Mesendoderm (in vitro differentiated cells): ENCODE data around the gene SMARCD1.
"Not testable (repeated sequence)": the region's sequence is repeated elsewhere in the genome, so short reads cannot be mapped to it uniquely, and the experiment has no call there.

Source experiments
- DNase-seq: peaks from one replicate; pipeline ENCODE4 v3.0.0; 2013
- H2AK5ac ChIP-seq: 2 replicates; pipeline ENCODE4 v1.6.1; 2013; ENCODE audit warnings: low read length, inconsistent platforms
- H2BK120ac ChIP-seq: 2 replicates; pipeline ENCODE4 v1.6.1; 2013; ENCODE audit warnings: low read depth, mild to moderate bottlenecking, low read length, moderate library complexity, mixed read lengths
- H2BK15ac ChIP-seq: replicated peaks from 2 replicates; pipeline ENCODE4 v1.6.1; 2013; ENCODE audit warnings: low read depth, mild to moderate bottlenecking, moderate library complexity
- H2BK5ac ChIP-seq: 2 replicates; pipeline ENCODE4 v1.6.1; 2013; ENCODE audit warnings: low read length, inconsistent platforms
- H3K18ac ChIP-seq: 2 replicates; pipeline ENCODE4 v1.6.1; 2013; ENCODE audit warnings: mild to moderate bottlenecking, low read length, mixed read lengths
- H3K23ac ChIP-seq: one replicate; pipeline ENCODE4 v1.6.1; 2013; ENCODE audit warnings: low read length
- H3K27ac ChIP-seq: 2 replicates; pipeline ENCODE4 v1.5.1; 2013; ENCODE audit warnings: low read depth, mild to moderate bottlenecking, inconsistent platforms, low read length, moderate library complexity
- H3K27me3 ChIP-seq: 2 replicates; pipeline ENCODE4 v1.6.1; 2013; ENCODE audit warnings: low read length, control low read depth, mild to moderate bottlenecking, inconsistent platforms; ENCODE audit not compliant: insufficient read depth, poor library complexity
- H3K36me3 ChIP-seq: 2 replicates; pipeline ENCODE4 v1.6.1; 2013; ENCODE audit warnings: low read length, inconsistent platforms; ENCODE audit not compliant: control insufficient read depth, insufficient read depth
- H3K4ac ChIP-seq: one replicate; pipeline ENCODE4 v1.6.1; 2013; ENCODE audit warnings: low read depth, mild to moderate bottlenecking, low read length, moderate library complexity
- H3K4me1 ChIP-seq: 2 replicates; pipeline ENCODE4 v1.6.1; 2013; ENCODE audit warnings: low read depth, low read length, inconsistent platforms; ENCODE audit not compliant: control insufficient read depth
- H3K4me2 ChIP-seq: 2 replicates; pipeline ENCODE4 v1.6.1; 2013; ENCODE audit warnings: low read length
- H3K4me3 ChIP-seq: 2 replicates; pipeline ENCODE4 v1.5.1; 2013; ENCODE audit warnings: mild to moderate bottlenecking, low read length
- H3K56ac ChIP-seq: one replicate; pipeline ENCODE4 v1.6.1; 2013; ENCODE audit warnings: low read length
- H3K79me1 ChIP-seq: 2 replicates; pipeline ENCODE4 v1.6.1; 2013; ENCODE audit warnings: low read length, inconsistent platforms
- H3K79me2 ChIP-seq: 2 replicates; pipeline ENCODE4 v1.6.1; 2013; ENCODE audit warnings: mild to moderate bottlenecking, low read length; ENCODE audit not compliant: control insufficient read depth, insufficient read depth
- H3K9ac ChIP-seq: 2 replicates; pipeline ENCODE4 v1.6.1; 2013; ENCODE audit warnings: low read length, inconsistent platforms
- H4K5ac ChIP-seq: one replicate; pipeline ENCODE4 v1.6.1; 2013; ENCODE audit warnings: low read length
- H4K8ac ChIP-seq: one replicate; pipeline ENCODE4 v1.6.1; 2013; ENCODE audit warnings: low read depth, mild to moderate bottlenecking, control low read depth, low read length, moderate library complexity
- WGBS: extraction: QIAGEN DNeasy Blood & Tissue Kit; methylation state at CpG from one replicate; pipeline ENCODE4 v1.1.7; 2013; ENCODE audit warnings: low lambda C conversion rate, missing lambda C conversion rate; ENCODE audit not compliant: insufficient coverage; ENCODE audit errors: extremely low coverage; 5-methylcytosine and 5-hydroxymethylcytosine counted together

SMARCD1 gene

DNA sequence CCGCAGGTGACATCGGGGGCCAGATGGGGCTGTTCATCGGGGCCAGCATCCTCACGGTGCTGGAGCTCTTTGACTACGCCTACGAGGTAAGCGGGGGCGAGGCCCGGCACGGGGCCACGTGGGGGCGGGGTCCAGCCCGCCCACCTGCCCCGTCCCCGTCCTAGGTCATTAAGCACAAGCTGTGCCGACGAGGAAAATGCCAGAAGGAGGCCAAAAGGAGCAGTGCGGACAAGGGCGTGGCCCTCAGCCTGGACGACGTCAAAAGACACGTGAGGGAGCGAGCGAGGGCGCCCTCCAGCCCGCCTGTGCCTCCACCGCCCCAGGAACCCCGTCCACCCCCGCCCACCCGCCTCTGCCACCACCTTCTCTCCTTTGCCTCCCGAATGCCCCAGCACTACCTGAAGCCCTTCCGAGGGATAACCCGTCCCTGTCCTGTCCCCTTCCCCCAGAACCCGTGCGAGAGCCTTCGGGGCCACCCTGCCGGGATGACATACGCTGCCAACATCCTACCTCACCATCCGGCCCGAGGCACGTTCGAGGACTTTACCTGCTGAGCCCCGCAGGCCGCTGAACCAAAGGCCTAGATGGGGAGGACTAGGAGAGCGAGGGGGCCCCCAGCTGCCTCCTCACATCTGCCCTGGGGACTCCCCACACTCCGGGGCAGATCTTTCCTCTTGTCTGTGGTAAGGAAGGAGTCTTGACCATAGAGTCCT is 3.9 kb upstream of the SMARCD1 start:
- no peak overlapping the region for H3K9ac ChIP-seq
- peak; percentile 48 for DNase-seq
- no peak overlapping the region for H3K4me2 ChIP-seq
- no peak overlapping the region for H3K18ac ChIP-seq
- H4K8ac ChIP-seq: no peak overlapping the region
- H4K5ac ChIP-seq: no peak overlapping the region
- H3K79me1 ChIP-seq: peaks cover 6% of the 10 kb centered on the region
- H3K23ac ChIP-seq: no peak overlapping the region
- H3K27me3 ChIP-seq: peaks cover 3% of the 10 kb centered on the region
- H3K56ac ChIP-seq: peak overlapping the region; percentile 30
- no peak overlapping the region for H3K27ac ChIP-seq
- no peak overlapping the region for H2AK5ac ChIP-seq
- no peak overlapping the region for H3K4me3 ChIP-seq
- no peak overlapping the region for H2BK15ac ChIP-seq
- no peak overlapping the region for H2BK5ac ChIP-seq
- no CpG with 5 or more reads among the region's 46 CpGs for WGBS
- no peak overlapping the region for H3K4ac ChIP-seq
- peaks cover 3% of the 10 kb centered on the region for H3K4me1 ChIP-seq
- H3K36me3 ChIP-seq: no peaks in the 10 kb centered on the region
- H3K79me2 ChIP-seq: peaks cover 9% of the 10 kb centered on the region
- no peak overlapping the region for H2BK120ac ChIP-seq

GRCh38 chr12:50082644-50083043 is 2.5 kb upstream of the SMARCD1 start:
- Histone ChIP-seq H3K4me3 (no peak overlapping the region), H2BK15ac (no peak overlapping the region), H4K5ac (no peak overlapping the region), H3K27me3 (peaks cover 3% of the 10 kb centered on the region), H3K4ac (no peak overlapping the region), H2AK5ac (no peak overlapping the region), H3K4me1 (peaks cover 3% of the 10 kb centered on the region), H3K18ac (no peak overlapping the region), H4K8ac (no peak overlapping the region), H3K36me3 (peaks cover 8% of the 10 kb centered on the region), H3K79me2 (peaks cover 12% of the 10 kb centered on the region), H3K56ac (no peak overlapping the region), H2BK120ac (no peak overlapping the region), H3K27ac (no peak overlapping the region), H3K4me2 (no peak overlapping the region), H3K23ac (no peak overlapping the region), H2BK5ac (no peak overlapping the region), H3K79me1 (peaks cover 12% of the 10 kb centered on the region), H3K9ac (no peak overlapping the region)
- no peak for DNase-seq
- WGBS: no CpG with 5 or more reads among the region's 7 CpGs

DNA sequence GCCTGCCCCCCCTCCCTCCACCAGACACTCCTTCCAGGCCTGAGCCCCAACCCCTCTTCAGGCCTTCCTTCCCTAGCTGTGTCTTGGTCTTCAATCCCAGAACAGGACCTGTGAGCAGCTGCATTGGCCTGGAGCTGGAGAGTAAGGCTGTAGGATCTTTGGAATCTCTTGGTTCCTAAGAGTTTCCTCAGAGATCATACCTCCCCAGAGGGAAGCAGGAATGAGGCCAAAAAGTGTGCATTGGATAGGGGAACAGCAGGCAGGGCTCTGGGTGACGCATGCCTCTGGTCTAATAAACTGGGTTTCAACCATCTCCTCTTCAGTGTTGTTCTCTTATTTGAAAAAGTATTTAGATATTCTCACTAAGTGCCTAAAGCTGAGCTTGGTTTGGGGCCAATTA is 1.8 kb upstream of the SMARCD1 start:
- H3K4me3 ChIP-seq: no peak overlapping the region
- no peak for DNase-seq
- no CpG with 5 or more reads among the region's 1 CpG for WGBS

DNA sequence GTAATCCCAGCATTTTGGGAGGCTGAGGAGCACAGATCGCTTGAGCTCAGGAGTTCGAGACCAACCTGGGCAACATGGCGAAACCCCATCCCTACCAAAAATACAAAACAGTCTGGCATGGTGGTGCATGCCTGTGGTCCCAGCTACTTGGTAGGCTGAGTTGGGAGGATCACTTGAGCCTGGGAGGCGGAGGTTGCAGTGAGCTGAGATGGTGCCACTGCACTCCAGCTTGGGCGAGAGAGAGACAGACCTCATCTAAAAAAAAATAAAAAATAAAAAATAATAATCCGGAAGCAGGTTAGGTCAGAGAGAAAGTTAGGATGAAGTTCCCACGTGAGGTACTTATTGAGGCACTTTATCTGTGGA is 750 bp upstream of the SMARCD1 start:
- Histone ChIP-seq H3K56ac (peak overlapping the region; percentile 91), H3K79me2 (peaks cover 12% of the 10 kb centered on the region), H3K4me2 (peak overlapping the region; percentile 79), H3K9ac (peak overlapping the region; percentile 87), H3K4me3 (peak overlapping the region; percentile 85), H3K27ac (peak overlapping the region; percentile 20), H2BK5ac (peak overlapping the region; percentile 50), H4K5ac (peak overlapping the region; percentile 88), H3K36me3 (peaks cover 12% of the 10 kb centered on the region), H3K79me1 (peaks cover 12% of the 10 kb centered on the region)
- H2BK120ac ChIP-seq, H2AK5ac ChIP-seq, H3K4ac ChIP-seq, H3K27me3 ChIP-seq, H3K23ac ChIP-seq, H3K4me1 ChIP-seq, H4K8ac ChIP-seq, H2BK15ac ChIP-seq, DNase-seq, H3K18ac ChIP-seq: not testable (repeated sequence)
- WGBS: no CpG with 5 or more reads among the region's 7 CpGs

More for the DNA sequence above, 1.8 kb upstream of the SMARCD1 start:
- Histone ChIP-seq H4K5ac (no peak overlapping the region), H3K36me3 (peaks cover 8% of the 10 kb centered on the region), H3K27me3 (peaks cover 3% of the 10 kb centered on the region), H3K9ac (no peak overlapping the region), H4K8ac (no peak overlapping the region), H2AK5ac (no peak overlapping the region), H2BK120ac (no peak overlapping the region), H3K4me2 (no peak overlapping the region), H3K4ac (no peak overlapping the region), H3K18ac (no peak overlapping the region), H3K56ac (no peak overlapping the region), H3K79me2 (peaks cover 12% of the 10 kb centered on the region), H2BK15ac (no peak overlapping the region), H3K4me1 (peaks cover 3% of the 10 kb centered on the region), H3K27ac (no peak overlapping the region), H3K23ac (no peak overlapping the region), H3K79me1 (peaks cover 12% of the 10 kb centered on the region), H2BK5ac (no peak overlapping the region)

DNA sequence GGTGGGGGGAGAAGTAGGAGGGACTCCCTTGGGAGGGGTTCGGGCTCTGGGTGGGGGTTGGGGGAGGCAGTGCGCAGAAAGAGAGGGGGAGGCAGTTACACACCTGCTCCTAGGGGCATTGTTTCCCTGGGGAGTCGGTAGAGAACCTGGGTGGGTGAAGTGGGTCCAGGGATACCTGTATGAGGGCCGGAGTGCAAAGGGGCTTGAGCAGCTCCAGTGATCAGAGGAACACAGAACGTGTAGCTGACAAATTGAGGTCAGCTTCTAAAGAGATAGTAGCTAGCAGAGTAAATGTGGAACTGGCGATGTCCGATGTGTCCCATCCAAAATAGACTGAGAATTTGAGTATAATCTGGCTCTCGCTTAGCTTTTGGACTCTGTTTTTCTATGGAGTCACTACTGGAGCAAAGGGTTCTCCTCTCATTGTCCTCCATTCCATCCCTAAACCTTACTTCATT is 502 bp downstream of the SMARCD1 start:
- Histone ChIP-seq H3K4ac (no peak overlapping the region), H3K9ac (peak overlapping the region; percentile 82), H3K18ac (peak overlapping the region; percentile 98), H3K23ac (no peak overlapping the region), H3K4me2 (peak overlapping the region; percentile 71), H3K27me3 (no peaks in the 10 kb centered on the region), H3K36me3 (peaks cover 16% of the 10 kb centered on the region), H3K4me3 (peak overlapping the region; percentile 90), H2BK120ac (no peak overlapping the region), H3K4me1 (peaks cover 3% of the 10 kb centered on the region), H2BK5ac (no peak overlapping the region), H2BK15ac (no peak overlapping the region), H3K79me1 (peaks cover 12% of the 10 kb centered on the region), H2AK5ac (no peak overlapping the region), H3K79me2 (peaks cover 12% of the 10 kb centered on the region), H4K8ac (no peak overlapping the region), H3K56ac (peak overlapping the region; percentile 91), H4K5ac (no peak overlapping the region), H3K27ac (peak overlapping the region; percentile 22)
- no peak for DNase-seq
- WGBS: no CpG with 5 or more reads among the region's 8 CpGs

DNA sequence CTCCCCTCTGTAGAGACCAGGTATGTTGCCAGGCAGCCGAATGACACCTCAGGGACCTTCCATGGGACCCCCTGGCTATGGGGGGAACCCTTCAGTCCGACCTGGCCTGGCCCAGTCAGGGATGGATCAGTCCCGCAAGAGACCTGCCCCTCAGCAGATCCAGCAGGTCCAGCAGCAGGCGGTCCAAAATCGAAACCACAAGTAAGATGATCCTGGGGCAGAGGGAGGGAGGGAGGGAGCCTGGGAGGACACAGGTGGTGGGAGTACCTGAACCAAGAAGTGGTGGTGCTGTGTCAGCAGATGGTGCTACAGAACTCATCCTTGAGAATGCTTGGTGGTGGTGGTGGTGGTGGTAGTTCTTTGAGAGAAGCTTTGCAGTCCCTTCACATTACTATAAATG is 1.0 kb downstream of the SMARCD1 start:
- Histone ChIP-seq H3K18ac (no peak overlapping the region), H3K56ac (peak overlapping the region; percentile 91), H3K27ac (no peak overlapping the region), H4K5ac (no peak overlapping the region), H2BK5ac (no peak overlapping the region), H3K79me1 (peaks cover 12% of the 10 kb centered on the region), H3K4me1 (peaks cover 3% of the 10 kb centered on the region), H3K9ac (peak overlapping the region; percentile 82), H3K4me2 (peak overlapping the region; percentile 71), H2AK5ac (no peak overlapping the region), H2BK15ac (no peak overlapping the region), H4K8ac (no peak overlapping the region), H3K79me2 (peaks cover 12% of the 10 kb centered on the region), H3K27me3 (no peaks in the 10 kb centered on the region), H3K23ac (no peak overlapping the region), H3K4ac (no peak overlapping the region), H3K4me3 (peak overlapping the region; percentile 90), H2BK120ac (no peak overlapping the region), H3K36me3 (peaks cover 16% of the 10 kb centered on the region)
- no CpG with 5 or more reads among the region's 5 CpGs for WGBS
- DNase-seq: peak; percentile 39
